Dermis lymphatic vessel endothelial cell (primary cell): ENCODE data around the gene SPDL1. TPM values are rescaled to one million over a fixed set of nuclear protein-coding genes. Genes with fewer than 3 reads are reported as not detected.

Source experiments
- total RNA-seq: library from RNA; depleted of rRNA; stranded (reverse); fragments of >200 nt; gene quantifications from 2 replicates; pipeline ENCODE4 v1.2.1, GENCODE V29; 2014

Gene SPDL1
- total RNA-seq: 6.6 and 7.3 TPM in 2 replicates

GRCh38 chr5:169583424-169584220 lies at the start of gene SPDL1:
Gene SPDL1, plus strand, starts transcription at chr5:169583773. Its CDS starts 4,644 bp downstream, at chr5:169588417.

GRCh38 chr5:169637085-169637548 lies 53.5 kb downstream of the SPDL1 start, which contains the start of gene DOCK2:
Gene DOCK2, plus strand, starts transcription at chr5:169637275. Its CDS starts 52 bp downstream, at chr5:169637327.

Other genes starting within 250 kb of the SPDL1 start
- gene DOCK2, start 53.5 kb downstream of the SPDL1 start, total RNA-seq: 0.22 and 0.26 TPM in 2 replicates